ENCODE results near the gene MED13.

The MED13 gene, protein sequence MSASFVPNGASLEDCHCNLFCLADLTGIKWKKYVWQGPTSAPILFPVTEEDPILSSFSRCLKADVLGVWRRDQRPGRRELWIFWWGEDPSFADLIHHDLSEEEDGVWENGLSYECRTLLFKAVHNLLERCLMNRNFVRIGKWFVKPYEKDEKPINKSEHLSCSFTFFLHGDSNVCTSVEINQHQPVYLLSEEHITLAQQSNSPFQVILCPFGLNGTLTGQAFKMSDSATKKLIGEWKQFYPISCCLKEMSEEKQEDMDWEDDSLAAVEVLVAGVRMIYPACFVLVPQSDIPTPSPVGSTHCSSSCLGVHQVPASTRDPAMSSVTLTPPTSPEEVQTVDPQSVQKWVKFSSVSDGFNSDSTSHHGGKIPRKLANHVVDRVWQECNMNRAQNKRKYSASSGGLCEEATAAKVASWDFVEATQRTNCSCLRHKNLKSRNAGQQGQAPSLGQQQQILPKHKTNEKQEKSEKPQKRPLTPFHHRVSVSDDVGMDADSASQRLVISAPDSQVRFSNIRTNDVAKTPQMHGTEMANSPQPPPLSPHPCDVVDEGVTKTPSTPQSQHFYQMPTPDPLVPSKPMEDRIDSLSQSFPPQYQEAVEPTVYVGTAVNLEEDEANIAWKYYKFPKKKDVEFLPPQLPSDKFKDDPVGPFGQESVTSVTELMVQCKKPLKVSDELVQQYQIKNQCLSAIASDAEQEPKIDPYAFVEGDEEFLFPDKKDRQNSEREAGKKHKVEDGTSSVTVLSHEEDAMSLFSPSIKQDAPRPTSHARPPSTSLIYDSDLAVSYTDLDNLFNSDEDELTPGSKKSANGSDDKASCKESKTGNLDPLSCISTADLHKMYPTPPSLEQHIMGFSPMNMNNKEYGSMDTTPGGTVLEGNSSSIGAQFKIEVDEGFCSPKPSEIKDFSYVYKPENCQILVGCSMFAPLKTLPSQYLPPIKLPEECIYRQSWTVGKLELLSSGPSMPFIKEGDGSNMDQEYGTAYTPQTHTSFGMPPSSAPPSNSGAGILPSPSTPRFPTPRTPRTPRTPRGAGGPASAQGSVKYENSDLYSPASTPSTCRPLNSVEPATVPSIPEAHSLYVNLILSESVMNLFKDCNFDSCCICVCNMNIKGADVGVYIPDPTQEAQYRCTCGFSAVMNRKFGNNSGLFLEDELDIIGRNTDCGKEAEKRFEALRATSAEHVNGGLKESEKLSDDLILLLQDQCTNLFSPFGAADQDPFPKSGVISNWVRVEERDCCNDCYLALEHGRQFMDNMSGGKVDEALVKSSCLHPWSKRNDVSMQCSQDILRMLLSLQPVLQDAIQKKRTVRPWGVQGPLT (N-terminal part only)

GRCh38 chr17:62064791-62065563 lies at the start of gene MED13:
Gene MED13 (minus strand): TSS chr17:62065278. CDS start chr17:62065205, 73 bp downstream.
- DNase-seq: peak; percentile 29

- no peak for DNase-seq
Measured at GRCh38 chr17:62112229-62112628, 47.2 kb upstream of the MED13 start.

GRCh38 chr17:62111562-62112171 lies 46.6 kb upstream of the MED13 start:
- DNase-seq: no peak

- no peak for DNase-seq
Measured at GRCh38 chr17:62110923-62111484, 45.9 kb upstream of the MED13 start.

- no peak for DNase-seq
Measured at GRCh38 chr17:62109924-62110323, 44.8 kb upstream of the MED13 start.

DNA sequence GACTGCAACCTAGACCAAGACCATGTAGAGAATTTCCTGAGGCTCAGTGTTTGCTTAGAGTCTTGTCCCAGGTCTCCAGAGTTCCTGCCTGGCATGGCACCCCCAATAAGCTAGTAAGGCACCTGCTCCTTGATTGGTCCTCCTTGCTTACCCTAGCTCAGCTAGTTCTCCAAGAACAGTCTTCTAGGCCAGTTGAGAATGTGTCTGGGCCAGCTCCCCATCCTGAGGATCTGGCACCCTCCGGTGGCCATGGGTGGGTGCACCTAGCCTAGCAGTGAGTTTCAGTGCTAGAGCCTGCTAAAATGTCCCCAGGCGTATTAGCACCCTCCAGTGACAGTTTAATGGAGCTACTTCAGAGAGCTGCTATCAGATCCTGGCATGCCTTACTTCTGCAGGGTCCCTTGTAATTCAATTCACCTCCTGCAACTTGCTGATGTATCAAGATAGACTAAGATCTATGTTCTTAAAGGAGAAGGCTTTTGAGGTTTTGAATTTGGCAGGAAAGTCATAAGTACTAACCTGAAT lies 44.4 kb upstream of the MED13 start:
- DNase-seq: peak; percentile 74

GRCh38 chr17:62105861-62106260 lies 40.8 kb upstream of the MED13 start:
- DNase-seq: no peak

DNA sequence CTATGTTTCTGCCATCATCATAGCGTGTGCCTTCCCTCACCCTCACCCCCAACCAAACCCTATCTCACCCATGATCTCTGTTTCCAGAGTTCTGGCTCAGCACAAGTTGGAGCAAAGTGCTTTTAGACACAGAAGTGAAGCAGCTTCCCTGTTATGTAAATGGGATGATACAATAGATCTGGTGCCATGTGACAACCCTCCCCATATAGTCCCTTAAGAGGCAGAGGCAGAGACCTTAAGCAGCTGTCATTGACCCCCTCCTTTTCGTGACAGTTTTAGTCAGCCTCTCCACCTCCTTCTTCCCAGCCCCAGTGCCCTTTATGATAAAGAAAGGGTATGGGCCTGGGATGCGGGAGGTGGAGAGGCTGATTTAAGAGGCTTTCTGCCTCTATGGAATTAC lies 40.3 kb upstream of the MED13 start:
- no peak for DNase-seq

DNA sequence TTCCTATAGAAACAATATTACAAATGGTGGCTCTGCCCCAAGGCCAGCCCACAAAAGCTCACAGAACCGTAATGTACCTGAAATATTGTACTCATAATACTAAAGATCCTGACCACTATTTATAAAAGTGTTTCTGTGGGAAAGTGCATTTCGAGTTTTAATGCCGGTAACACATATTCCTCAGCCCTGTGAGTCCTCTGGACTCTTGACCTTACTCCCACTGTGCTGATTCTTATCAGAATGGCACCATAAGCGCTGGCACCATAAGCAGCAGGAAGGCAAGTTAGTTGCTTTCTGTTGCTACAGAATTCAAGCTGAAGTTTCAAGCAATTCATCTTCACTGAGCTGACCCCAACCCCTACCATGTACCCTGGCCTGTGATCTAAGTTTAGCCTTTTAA lies 36.4 kb upstream of the MED13 start:
- no peak for DNase-seq

DNA sequence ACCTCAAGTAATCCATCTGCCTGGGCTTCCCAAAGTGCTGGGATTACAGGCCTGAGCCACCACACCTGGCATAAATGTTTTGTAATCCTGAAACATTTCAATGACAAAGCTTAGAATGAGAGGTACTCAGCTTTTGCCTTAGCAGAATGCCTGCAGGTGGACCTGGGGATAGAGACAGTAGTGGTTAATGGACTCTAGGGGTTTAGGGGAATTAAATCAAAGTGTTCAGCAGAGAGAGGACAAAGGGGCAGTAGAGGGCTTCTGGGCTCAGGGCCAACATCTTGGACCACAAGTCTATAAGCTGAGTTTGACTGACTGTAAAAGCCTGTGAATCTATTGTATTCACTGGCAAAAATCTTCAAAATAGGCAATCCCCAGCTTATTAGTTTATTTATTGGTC lies 36.0 kb upstream of the MED13 start:
- no peak for DNase-seq

GRCh38 chr17:62100055-62100454 lies 35.0 kb upstream of the MED13 start:
- DNase-seq: no peak

GRCh38 chr17:62099532-62099931 lies 34.5 kb upstream of the MED13 start:
- DNase-seq: no peak

DNA sequence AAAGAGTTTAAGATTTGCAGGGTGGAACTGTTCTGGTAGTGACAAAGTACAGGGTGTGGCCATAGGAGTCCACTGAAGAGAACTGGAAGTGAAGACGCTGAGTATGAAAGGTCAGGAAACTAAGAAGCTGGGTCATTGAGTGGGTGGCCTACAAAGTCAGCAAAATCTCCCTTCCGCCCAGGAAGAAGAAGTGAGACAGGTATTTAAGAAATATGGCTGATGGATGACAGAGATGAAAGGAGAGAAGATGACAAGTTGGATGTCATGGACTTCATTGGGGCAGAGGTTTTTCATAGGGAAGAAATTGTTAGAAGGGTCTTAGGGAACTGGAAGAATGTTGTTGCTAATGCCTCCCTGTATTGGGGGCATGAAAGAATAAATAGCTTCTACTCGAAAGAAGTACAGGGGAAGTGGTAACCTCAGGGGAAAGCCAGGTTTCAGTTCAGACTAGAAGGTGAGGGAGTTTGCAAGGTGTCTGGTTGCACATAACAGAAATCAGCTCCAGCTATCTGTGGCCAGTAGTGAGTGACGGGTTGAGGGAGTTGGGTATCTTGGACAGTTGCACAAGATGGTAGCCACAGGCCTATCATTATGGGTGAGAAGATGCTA lies 33.6 kb upstream of the MED13 start:
- no peak for DNase-seq

- no peak for DNase-seq
Measured at GRCh38 chr17:62096401-62096670, 31.3 kb upstream of the MED13 start.

- DNase-seq: no peak
Measured at GRCh38 chr17:62094175-62094574, 29.1 kb upstream of the MED13 start.

DNA sequence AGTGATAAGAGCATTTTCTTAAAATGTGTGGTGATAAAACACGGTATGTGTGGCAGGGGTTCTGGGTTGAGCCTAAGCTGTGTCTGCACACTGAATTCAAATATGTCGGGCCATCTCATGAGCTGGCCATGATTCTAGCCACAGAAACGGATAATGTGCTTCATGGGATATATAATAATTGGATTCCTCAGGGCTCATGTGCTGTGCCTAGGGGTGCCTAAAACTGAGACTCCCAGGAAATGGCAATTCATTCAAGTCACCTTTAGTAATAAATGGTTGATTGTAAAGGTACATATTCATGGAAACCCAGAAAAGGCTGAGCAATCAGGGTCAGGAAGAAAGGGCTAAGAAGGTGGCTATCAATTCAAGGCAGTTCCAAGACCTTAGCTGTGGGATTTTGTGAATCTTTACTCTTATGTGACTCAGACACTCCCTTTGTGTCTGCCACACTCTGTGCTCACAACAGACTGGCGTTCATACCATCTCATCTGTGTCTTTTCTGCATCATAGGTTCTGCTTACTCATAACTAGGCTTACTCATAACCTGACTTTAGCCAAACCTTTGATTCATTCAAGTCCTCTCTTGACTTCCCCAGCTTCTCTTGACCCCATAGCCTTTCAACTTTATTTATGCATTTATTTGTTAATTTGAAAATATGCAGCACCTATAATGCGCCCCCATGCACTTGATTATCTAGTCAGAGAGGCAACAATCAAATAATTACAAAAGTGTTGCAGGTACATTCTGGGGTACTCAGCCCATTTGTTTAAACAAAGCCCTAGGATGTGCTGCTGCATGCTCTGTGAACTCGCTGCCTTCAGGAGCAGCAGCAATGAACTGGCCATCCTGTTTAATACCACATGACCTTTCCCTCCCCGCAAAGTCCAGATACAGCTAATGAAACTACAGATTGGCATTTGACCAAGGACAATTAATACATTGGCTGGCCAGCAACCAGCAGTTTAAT lies 28.4 kb upstream of the MED13 start:
- DNase-seq: peak; percentile 93

GRCh38 chr17:62092784-62093183 lies 27.7 kb upstream of the MED13 start:
- DNase-seq: no peak

DNA sequence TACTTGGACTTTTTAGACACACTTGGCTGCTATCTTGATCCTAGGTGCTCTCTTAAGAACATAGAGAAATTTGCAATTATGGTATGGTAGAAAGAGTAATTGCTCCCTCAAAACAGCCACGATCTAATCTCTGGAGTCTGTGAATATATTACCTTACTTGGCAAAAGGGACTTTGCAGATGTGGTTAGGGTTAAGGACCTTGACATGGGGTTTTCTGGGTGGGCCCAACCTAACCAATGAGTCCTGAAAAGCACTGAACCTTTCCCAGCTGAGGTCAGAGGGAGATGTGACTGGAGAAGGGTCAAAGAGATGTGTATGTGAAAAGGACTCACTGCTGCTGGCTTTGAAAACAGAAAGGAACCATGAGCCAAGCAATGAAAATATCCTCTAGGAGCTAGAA lies 26.7 kb upstream of the MED13 start:
- DNase-seq: no peak

GRCh38 chr17:62090868-62091267 lies 25.8 kb upstream of the MED13 start:
- DNase-seq: no peak
